CD4-positive, CD25-positive, alpha-beta regulatory T cell (primary cell): ENCODE data around the gene EIF5A2. TPM values are rescaled to one million over a fixed set of nuclear protein-coding genes. Genes with fewer than 3 reads are reported as not detected.
A peak's percentile ranks its signal among the peaks of the same experiment; 100 is the strongest.
"Not testable (repeated sequence)": the region's sequence is repeated elsewhere in the genome, so short reads cannot be mapped to it uniquely, and the experiment has no call there.

Source experiments
- ATAC-seq, 2 donors: fragments of 150-1000 bp; cut with Tn5 transposase; one replicate each; pipeline ENCODE4 v1.10.0; 2021; ENCODE audit warnings: low read depth in 2 of 2, moderate number of reproducible peaks in 2 of 2, moderate library complexity in 1 of 2
- DNase-seq, 3 donors: peaks; one replicate each; pipeline versions ENCODE4 v3.0.0 to v3.0.0-alpha.2; 2012 to 2022; ENCODE audit warnings: mixed read lengths in 1 of 3
- H3K27ac ChIP-seq: one replicate; pipeline ENCODE4 v1.7.0; 2013; ENCODE audit warnings: mild to moderate bottlenecking, low read length; ENCODE audit not compliant: insufficient read depth, poor library complexity, severe bottlenecking
- H3K27me3 ChIP-seq: one replicate; pipeline ENCODE4 v1.7.0; 2013; ENCODE audit warnings: low read length; ENCODE audit not compliant: control insufficient read depth, insufficient read depth
- H3K36me3 ChIP-seq: one replicate; pipeline ENCODE4 v1.7.0; 2013; ENCODE audit warnings: mild to moderate bottlenecking, low read length, moderate library complexity; ENCODE audit not compliant: control insufficient read depth, insufficient read depth
- H3K4me1 ChIP-seq: 2 replicates; pipeline ENCODE4 v1.7.0; 2013; ENCODE audit warnings: mild to moderate bottlenecking, low read length; ENCODE audit not compliant: insufficient read depth, control insufficient read depth, poor library complexity, severe bottlenecking
- H3K4me3 ChIP-seq: one replicate; pipeline ENCODE4 v1.7.0; 2013; ENCODE audit warnings: low read depth, mild to moderate bottlenecking, low read length, moderate library complexity
- H3K9me3 ChIP-seq, 2 experiments: 1 replicate in 1 of 2; 2 replicates in 1 of 2; pipeline ENCODE4 v1.7.0; 2013; ENCODE audit warnings: low read length in 2 of 2, mild to moderate bottlenecking in 1 of 2, moderate library complexity in 1 of 2; ENCODE audit not compliant: control insufficient read depth in 2 of 2
- H3K27ac Mint-ChIP-seq, 3 donors: one replicate each; pipeline ENCODE4 v1.8.0; 2020 to 2022; ENCODE audit warnings: mild to moderate bottlenecking in 3 of 3, mixed read lengths in 3 of 3, moderate library complexity in 2 of 3
- H3K27me3 Mint-ChIP-seq: one replicate; pipeline ENCODE4 v1.8.0; 2022; ENCODE audit warnings: mild to moderate bottlenecking, mixed read lengths
- H3K36me3 Mint-ChIP-seq: one replicate; pipeline ENCODE4 v1.8.0; 2020; ENCODE audit warnings: mixed read lengths
- H3K4me1 Mint-ChIP-seq, 4 donors: one replicate each; pipeline ENCODE4 v1.8.0; 2020 to 2022; ENCODE audit warnings: mixed read lengths in 4 of 4, mild to moderate bottlenecking in 1 of 4
- H3K4me3 Mint-ChIP-seq, 4 donors: one replicate each; pipeline ENCODE4 v1.8.0; 2020 to 2022; ENCODE audit warnings: mild to moderate bottlenecking in 4 of 4, mixed read lengths in 4 of 4, moderate library complexity in 3 of 4
- H3K9me3 Mint-ChIP-seq, 7 donors: one replicate each; pipeline ENCODE4 v1.8.0; 2020 to 2022; ENCODE audit warnings: mixed read lengths in 7 of 7, mild to moderate bottlenecking in 3 of 7, moderate library complexity in 2 of 7
- polyA plus RNA-seq, 4 donors: library from polyadenylated mRNA; unstranded; fragments of 300-500 nt; fragmentation: Illumina TruSeq; gene quantifications; one replicate each; pipeline ENCODE4 v1.2.3, GENCODE V29; 2021
- total RNA-seq: library from RNA; stranded (reverse); gene quantifications from one replicate; pipeline ENCODE4 v1.2.3, GENCODE V29; 2022

The EIF5A2 gene
- total and polyA plus RNA-seq, 5 donors from 2014 or later: 8.0 to 22.1 (median 14.0) TPM

GRCh38 chr3:170896781-170897180 lies 11.7 kb downstream of the EIF5A2 start:
- Mint-ChIP-seq H3K4me3 (no peak overlapping the region), H3K36me3 (peaks cover 40% of the 10 kb centered on the region), H3K4me1 (peaks cover 0 to 10% (median under 1%) of the 10 kb centered on the region in 4 donors), H3K9me3 (peaks cover 0 to 5% (median 1%) of the 10 kb centered on the region in 7 donors), H3K27me3 (no peaks in the 10 kb centered on the region), H3K27ac (no peak overlapping the region)
- no peak for ATAC-seq
- H3K27ac ChIP-seq: no peak overlapping the region
- no peak for DNase-seq
- no peaks in the 10 kb centered on the region for H3K4me1 ChIP-seq
- H3K9me3 ChIP-seq: no peaks in the 10 kb centered on the region
- no peaks in the 10 kb centered on the region for H3K27me3 ChIP-seq
- H3K4me3 ChIP-seq: no peak overlapping the region
- peaks cover 6% of the 10 kb centered on the region for H3K36me3 ChIP-seq

GRCh38 chr3:170896333-170896732 lies 12.1 kb downstream of the EIF5A2 start:
- not testable (repeated sequence) for H3K27ac ChIP-seq, H3K4me1 ChIP-seq, H3K9me3 Mint-ChIP-seq, H3K4me1 Mint-ChIP-seq, H3K27ac Mint-ChIP-seq, H3K4me3 Mint-ChIP-seq, H3K4me3 ChIP-seq, DNase-seq, H3K9me3 ChIP-seq, ATAC-seq, H3K27me3 Mint-ChIP-seq, H3K36me3 ChIP-seq, H3K27me3 ChIP-seq
- peaks cover 42% of the 10 kb centered on the region for H3K36me3 Mint-ChIP-seq

- H3K27ac ChIP-seq: no peak overlapping the region
- Mint-ChIP-seq H3K4me1 (no peaks in the 10 kb centered on the region), H3K27ac (no peak overlapping the region), H3K4me3 (no peak overlapping the region), H3K36me3 (peaks cover 38% of the 10 kb centered on the region), H3K9me3 (peaks cover 0 to 5% (median 1%) of the 10 kb centered on the region in 7 donors), H3K27me3 (no peaks in the 10 kb centered on the region)
- no peak overlapping the region for H3K4me3 ChIP-seq
- H3K36me3 ChIP-seq: peaks cover 6% of the 10 kb centered on the region
- H3K27me3 ChIP-seq: no peaks in the 10 kb centered on the region
- no peak for ATAC-seq
- no peaks in the 10 kb centered on the region for H3K9me3 ChIP-seq
- DNase-seq: no peak
- no peaks in the 10 kb centered on the region for H3K4me1 ChIP-seq
Measured at GRCh38 chr3:170893895-170894294, 14.5 kb downstream of the EIF5A2 start.

- DNase-seq (no peak), ATAC-seq (no peak)
- no peak overlapping the region for H3K27ac ChIP-seq
- no peaks in the 10 kb centered on the region for H3K4me1 Mint-ChIP-seq
- peaks cover 0 to 2% (median 0%) of the 10 kb centered on the region in 7 donors for H3K9me3 Mint-ChIP-seq
- H3K27me3 ChIP-seq: no peaks in the 10 kb centered on the region
- no peaks in the 10 kb centered on the region for H3K4me1 ChIP-seq
- H3K4me3 Mint-ChIP-seq: no peak overlapping the region
- H3K9me3 ChIP-seq: no peaks in the 10 kb centered on the region
- H3K36me3 ChIP-seq: peaks cover 6% of the 10 kb centered on the region
- no peak overlapping the region for H3K27ac Mint-ChIP-seq
- no peak overlapping the region for H3K4me3 ChIP-seq
- peaks cover 13% of the 10 kb centered on the region for H3K36me3 Mint-ChIP-seq
- H3K27me3 Mint-ChIP-seq: peaks cover 6% of the 10 kb centered on the region
Measured at GRCh38 chr3:170889630-170890029, 18.8 kb downstream of the EIF5A2 start.

- no peak for DNase-seq
- Histone ChIP-seq H3K27me3 (no peaks in the 10 kb centered on the region), H3K9me3 (no peaks in the 10 kb centered on the region), H3K4me3 (no peak overlapping the region), H3K36me3 (peaks cover 6% of the 10 kb centered on the region), H3K27ac (no peak overlapping the region), H3K4me1 (no peaks in the 10 kb centered on the region)
- H3K9me3 Mint-ChIP-seq: peaks cover 0 to 2% (median 0%) of the 10 kb centered on the region in 7 donors
- no peak for ATAC-seq
- peaks cover 11% of the 10 kb centered on the region for H3K36me3 Mint-ChIP-seq
- H3K4me1 Mint-ChIP-seq: no peaks in the 10 kb centered on the region
- no peak overlapping the region for H3K27ac Mint-ChIP-seq
- peaks cover 6% of the 10 kb centered on the region for H3K27me3 Mint-ChIP-seq
- H3K4me3 Mint-ChIP-seq: no peak overlapping the region
Measured at GRCh38 chr3:170889132-170889531, 19.3 kb downstream of the EIF5A2 start.

- H3K4me3 ChIP-seq, H3K27ac ChIP-seq, H3K9me3 ChIP-seq, H3K4me1 Mint-ChIP-seq, H3K27me3 Mint-ChIP-seq, ATAC-seq, DNase-seq, H3K9me3 Mint-ChIP-seq, H3K36me3 Mint-ChIP-seq, H3K27me3 ChIP-seq, H3K4me1 ChIP-seq, H3K36me3 ChIP-seq, H3K4me3 Mint-ChIP-seq: not testable (repeated sequence)
- peak overlapping the region in 1 of 3 donors; percentile 38 for H3K27ac Mint-ChIP-seq
Measured at GRCh38 chr3:170884109-170884930, 24.1 kb downstream of the EIF5A2 start.

- H3K36me3 Mint-ChIP-seq, H3K4me3 Mint-ChIP-seq, DNase-seq, H3K9me3 ChIP-seq, H3K36me3 ChIP-seq, ATAC-seq, H3K4me1 ChIP-seq, H3K27ac ChIP-seq, H3K27me3 ChIP-seq, H3K27ac Mint-ChIP-seq, H3K9me3 Mint-ChIP-seq, H3K4me1 Mint-ChIP-seq, H3K4me3 ChIP-seq: not testable (repeated sequence)
- H3K27me3 Mint-ChIP-seq: peaks cover 17% of the 10 kb centered on the region
Measured at GRCh38 chr3:170878688-170879087, 29.7 kb downstream of the EIF5A2 start.

- not testable (repeated sequence) for H3K4me1 Mint-ChIP-seq, H3K27me3 ChIP-seq, H3K9me3 Mint-ChIP-seq, H3K36me3 Mint-ChIP-seq, H3K4me1 ChIP-seq, H3K36me3 ChIP-seq, H3K4me3 Mint-ChIP-seq, DNase-seq, ATAC-seq, H3K4me3 ChIP-seq, H3K27ac Mint-ChIP-seq, H3K9me3 ChIP-seq, H3K27ac ChIP-seq
- H3K27me3 Mint-ChIP-seq: peaks cover 17% of the 10 kb centered on the region
Measured at GRCh38 chr3:170877311-170877710, 31.1 kb downstream of the EIF5A2 start.
